Neural cell (in vitro differentiated cells): Measurements from ENCODE around the gene APBB1IP.

Source experiments
- EP300 ChIP-seq: fragments of 450-650 bp; conservative IDR thresholded peaks from 2 replicates; pipeline ENCODE4 v1.6.1; 2014; ENCODE audit warnings: antibody characterized with exemption, mild to moderate bottlenecking, moderate library complexity; ENCODE audit not compliant: poor library complexity, severe bottlenecking
- EZH2 ChIP-seq: fragments of 200-600, 300-800 bp; shearing (Covaris generic), sonication (generic); IDR thresholded peaks from 2 replicates; pipeline ENCODE4 v1.6.1; 2014; ENCODE audit warnings: antibody characterized with exemption, low read length, borderline replicate concordance, mild to moderate bottlenecking; ENCODE audit not compliant: insufficient read depth, poor library complexity, severe bottlenecking
- MXI1 ChIP-seq: fragments of 450-650 bp; conservative IDR thresholded peaks from 2 replicates; pipeline ENCODE4 v1.6.1; 2014; ENCODE audit warnings: antibody characterized with exemption, mild to moderate bottlenecking; ENCODE audit not compliant: poor library complexity, severe bottlenecking
- POLR2AphosphoS5 ChIP-seq: IDR thresholded peaks from 2 replicates; pipeline ENCODE4 v1.6.1; 2012
- RAD21 ChIP-seq: fragments of 450-650 bp; conservative IDR thresholded peaks from 2 replicates; pipeline ENCODE4 v1.6.1; 2014; ENCODE audit warnings: antibody characterized with exemption, mild to moderate bottlenecking, moderate library complexity
- SMC3 ChIP-seq: fragments of 450-650 bp; conservative IDR thresholded peaks from 2 replicates; pipeline ENCODE4 v1.6.1; 2014; ENCODE audit warnings: antibody characterized with exemption, mild to moderate bottlenecking, moderate library complexity; ENCODE audit not compliant: poor library complexity
- TAF1 ChIP-seq: IDR thresholded peaks from 2 replicates; pipeline ENCODE4 v1.6.1; 2012; ENCODE audit warnings: low read depth
- TF ChIP-seq, protein P1 (sequence below): fragments of 450-650 bp; IDR thresholded peaks from 2 replicates; pipeline ENCODE4 v1.5.1; 2014; ENCODE audit warnings: antibody characterized with exemption, mild to moderate bottlenecking, moderate library complexity; ENCODE audit not compliant: poor library complexity, severe bottlenecking
- TF ChIP-seq, protein P2 (sequence below): IDR thresholded peaks from 2 replicates; pipeline ENCODE4 v1.6.1; 2012; ENCODE audit warnings: borderline replicate concordance

DNA sequence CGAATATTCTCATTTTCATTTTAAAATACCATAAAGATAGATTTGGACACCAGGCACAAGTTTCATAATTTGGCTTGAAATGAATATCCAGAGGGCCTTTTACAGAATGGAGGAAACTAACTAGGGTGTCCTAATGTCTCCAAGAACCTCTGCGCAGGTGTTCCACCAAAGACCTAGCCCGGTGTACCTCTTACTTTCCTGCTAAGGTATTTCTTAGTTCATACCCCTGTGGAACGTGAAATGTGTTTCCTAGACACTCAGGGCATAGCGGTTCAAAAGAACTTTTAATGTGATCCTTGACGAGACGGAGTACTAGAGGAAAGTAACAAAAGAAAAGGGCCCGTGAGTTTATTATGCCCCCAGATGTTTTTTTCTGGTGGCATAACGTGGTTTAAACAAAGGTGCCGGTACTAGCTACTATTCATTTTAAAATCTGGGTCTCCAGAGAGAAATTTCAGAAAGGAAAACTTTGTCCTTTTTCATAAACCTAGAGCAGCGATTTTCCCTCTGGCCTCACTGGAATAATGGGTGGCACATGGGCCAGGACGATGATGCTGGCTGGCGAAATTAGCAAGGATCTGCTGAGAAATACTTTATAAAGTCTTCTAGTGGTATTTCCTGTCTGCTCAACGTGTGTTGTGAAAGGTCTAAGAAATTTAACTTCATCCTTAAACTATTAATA is 1.4 kb downstream of the APBB1IP start:
- TF ChIP-seq TAF1 (no peak), POLR2AphosphoS5 (no peak), EP300 (no peak), MXI1 (no peak), SMC3 (no peak), EZH2 (no peak), RAD21 (no peak)
- TF ChIP-seq, protein P1, sequence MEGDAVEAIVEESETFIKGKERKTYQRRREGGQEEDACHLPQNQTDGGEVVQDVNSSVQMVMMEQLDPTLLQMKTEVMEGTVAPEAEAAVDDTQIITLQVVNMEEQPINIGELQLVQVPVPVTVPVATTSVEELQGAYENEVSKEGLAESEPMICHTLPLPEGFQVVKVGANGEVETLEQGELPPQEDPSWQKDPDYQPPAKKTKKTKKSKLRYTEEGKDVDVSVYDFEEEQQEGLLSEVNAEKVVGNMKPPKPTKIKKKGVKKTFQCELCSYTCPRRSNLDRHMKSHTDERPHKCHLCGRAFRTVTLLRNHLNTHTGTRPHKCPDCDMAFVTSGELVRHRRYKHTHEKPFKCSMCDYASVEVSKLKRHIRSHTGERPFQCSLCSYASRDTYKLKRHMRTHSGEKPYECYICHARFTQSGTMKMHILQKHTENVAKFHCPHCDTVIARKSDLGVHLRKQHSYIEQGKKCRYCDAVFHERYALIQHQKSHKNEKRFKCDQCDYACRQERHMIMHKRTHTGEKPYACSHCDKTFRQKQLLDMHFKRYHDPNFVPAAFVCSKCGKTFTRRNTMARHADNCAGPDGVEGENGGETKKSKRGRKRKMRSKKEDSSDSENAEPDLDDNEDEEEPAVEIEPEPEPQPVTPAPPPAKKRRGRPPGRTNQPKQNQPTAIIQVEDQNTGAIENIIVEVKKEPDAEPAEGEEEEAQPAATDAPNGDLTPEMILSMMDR: no peak
- TF ChIP-seq, protein P2, sequence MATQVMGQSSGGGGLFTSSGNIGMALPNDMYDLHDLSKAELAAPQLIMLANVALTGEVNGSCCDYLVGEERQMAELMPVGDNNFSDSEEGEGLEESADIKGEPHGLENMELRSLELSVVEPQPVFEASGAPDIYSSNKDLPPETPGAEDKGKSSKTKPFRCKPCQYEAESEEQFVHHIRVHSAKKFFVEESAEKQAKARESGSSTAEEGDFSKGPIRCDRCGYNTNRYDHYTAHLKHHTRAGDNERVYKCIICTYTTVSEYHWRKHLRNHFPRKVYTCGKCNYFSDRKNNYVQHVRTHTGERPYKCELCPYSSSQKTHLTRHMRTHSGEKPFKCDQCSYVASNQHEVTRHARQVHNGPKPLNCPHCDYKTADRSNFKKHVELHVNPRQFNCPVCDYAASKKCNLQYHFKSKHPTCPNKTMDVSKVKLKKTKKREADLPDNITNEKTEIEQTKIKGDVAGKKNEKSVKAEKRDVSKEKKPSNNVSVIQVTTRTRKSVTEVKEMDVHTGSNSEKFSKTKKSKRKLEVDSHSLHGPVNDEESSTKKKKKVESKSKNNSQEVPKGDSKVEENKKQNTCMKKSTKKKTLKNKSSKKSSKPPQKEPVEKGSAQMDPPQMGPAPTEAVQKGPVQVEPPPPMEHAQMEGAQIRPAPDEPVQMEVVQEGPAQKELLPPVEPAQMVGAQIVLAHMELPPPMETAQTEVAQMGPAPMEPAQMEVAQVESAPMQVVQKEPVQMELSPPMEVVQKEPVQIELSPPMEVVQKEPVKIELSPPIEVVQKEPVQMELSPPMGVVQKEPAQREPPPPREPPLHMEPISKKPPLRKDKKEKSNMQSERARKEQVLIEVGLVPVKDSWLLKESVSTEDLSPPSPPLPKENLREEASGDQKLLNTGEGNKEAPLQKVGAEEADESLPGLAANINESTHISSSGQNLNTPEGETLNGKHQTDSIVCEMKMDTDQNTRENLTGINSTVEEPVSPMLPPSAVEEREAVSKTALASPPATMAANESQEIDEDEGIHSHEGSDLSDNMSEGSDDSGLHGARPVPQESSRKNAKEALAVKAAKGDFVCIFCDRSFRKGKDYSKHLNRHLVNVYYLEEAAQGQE: no peak
